ENCODE measurements around the gene NRG3. TPM values are rescaled to one million over a fixed set of nuclear protein-coding genes. Genes with fewer than 3 reads are reported as not detected.

NRG3 gene
- total RNA-seq, 1 experiment from 2014 or later = 0.08 TPM

DNA sequence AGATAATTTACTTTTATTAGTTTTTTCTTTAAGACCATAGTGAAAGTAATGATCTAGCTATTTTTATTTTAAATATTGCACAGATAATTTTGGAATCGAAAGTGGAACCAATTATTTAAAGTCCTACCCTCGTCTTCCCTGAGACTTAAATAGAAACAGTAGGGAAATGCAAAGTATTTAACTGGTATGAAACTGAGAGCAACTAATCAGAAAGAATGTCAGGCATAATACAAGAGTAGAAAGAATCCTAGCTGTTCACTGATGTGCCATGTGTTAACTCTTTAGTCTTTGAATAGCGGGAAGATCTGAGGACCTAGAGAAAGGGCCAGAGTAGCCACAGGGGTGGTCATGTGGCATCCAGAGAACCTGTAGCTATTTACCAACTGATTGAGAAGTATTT is 630.0 kb downstream of the NRG3 start:
- Histone ChIP-seq H3K27ac (ENCODE audit: low read length) (no peak overlapping the region), H3K36me3 (ENCODE audit: control insufficient read depth, insufficient read depth, low read length) (no peaks in the 10 kb centered on the region), H3K4me1 (ENCODE audit: control insufficient read depth, insufficient read depth, low read length) (no peaks in the 10 kb centered on the region), H3K4me3 (ENCODE audit: low read depth in 2 of 2, low read length in 2 of 2) (no peak overlapping the region), H3K27me3 (ENCODE audit: control insufficient read depth, insufficient read depth, low read length) (no peaks in the 10 kb centered on the region), H3K9me3 (ENCODE audit: control insufficient read depth, insufficient read depth, low read depth, low read length) (no peaks in the 10 kb centered on the region)
- in situ Hi-C loops (cut with HindIII; ENCODE audit: low pct_unique_long_range_greater_than_20kb, low sequenced_read_pairs) = no loop called here
- ChIA-PET CTCF (no interaction called here), POLR2A (no interaction called here)
- TF ChIP-seq CTCF (IDR thresholded peaks at IDR 0.05) (no peak), POLR2AphosphoS5 (IDR thresholded peaks at IDR 0.05; ENCODE audit: low read depth, low read length) (no peak), TCF7L2 (IDR thresholded peaks at IDR 0.05; ENCODE audit: low read depth, low read length) (no peak), SIN3A (IDR thresholded peaks at IDR 0.05; ENCODE audit: borderline replicate concordance, insufficient read depth, low read depth, low read length) (no peak)
- TF ChIP-seq, protein P1, sequence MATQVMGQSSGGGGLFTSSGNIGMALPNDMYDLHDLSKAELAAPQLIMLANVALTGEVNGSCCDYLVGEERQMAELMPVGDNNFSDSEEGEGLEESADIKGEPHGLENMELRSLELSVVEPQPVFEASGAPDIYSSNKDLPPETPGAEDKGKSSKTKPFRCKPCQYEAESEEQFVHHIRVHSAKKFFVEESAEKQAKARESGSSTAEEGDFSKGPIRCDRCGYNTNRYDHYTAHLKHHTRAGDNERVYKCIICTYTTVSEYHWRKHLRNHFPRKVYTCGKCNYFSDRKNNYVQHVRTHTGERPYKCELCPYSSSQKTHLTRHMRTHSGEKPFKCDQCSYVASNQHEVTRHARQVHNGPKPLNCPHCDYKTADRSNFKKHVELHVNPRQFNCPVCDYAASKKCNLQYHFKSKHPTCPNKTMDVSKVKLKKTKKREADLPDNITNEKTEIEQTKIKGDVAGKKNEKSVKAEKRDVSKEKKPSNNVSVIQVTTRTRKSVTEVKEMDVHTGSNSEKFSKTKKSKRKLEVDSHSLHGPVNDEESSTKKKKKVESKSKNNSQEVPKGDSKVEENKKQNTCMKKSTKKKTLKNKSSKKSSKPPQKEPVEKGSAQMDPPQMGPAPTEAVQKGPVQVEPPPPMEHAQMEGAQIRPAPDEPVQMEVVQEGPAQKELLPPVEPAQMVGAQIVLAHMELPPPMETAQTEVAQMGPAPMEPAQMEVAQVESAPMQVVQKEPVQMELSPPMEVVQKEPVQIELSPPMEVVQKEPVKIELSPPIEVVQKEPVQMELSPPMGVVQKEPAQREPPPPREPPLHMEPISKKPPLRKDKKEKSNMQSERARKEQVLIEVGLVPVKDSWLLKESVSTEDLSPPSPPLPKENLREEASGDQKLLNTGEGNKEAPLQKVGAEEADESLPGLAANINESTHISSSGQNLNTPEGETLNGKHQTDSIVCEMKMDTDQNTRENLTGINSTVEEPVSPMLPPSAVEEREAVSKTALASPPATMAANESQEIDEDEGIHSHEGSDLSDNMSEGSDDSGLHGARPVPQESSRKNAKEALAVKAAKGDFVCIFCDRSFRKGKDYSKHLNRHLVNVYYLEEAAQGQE (IDR thresholded peaks at IDR 0.05; ENCODE audit: insufficient read depth in 1 of 2, low read depth in 2 of 2, low read length in 1 of 2) = no peak
- intact Hi-C loops (cut with micrococcal nuclease; ENCODE audit: unreplicated experiment) = no loop called here
- ATAC-seq = no peak
- no TSS peak for BruUV-seq (replicated peaks)
- no peak for DNase-seq (ENCODE audit: low read depth, low spot score)

DNA sequence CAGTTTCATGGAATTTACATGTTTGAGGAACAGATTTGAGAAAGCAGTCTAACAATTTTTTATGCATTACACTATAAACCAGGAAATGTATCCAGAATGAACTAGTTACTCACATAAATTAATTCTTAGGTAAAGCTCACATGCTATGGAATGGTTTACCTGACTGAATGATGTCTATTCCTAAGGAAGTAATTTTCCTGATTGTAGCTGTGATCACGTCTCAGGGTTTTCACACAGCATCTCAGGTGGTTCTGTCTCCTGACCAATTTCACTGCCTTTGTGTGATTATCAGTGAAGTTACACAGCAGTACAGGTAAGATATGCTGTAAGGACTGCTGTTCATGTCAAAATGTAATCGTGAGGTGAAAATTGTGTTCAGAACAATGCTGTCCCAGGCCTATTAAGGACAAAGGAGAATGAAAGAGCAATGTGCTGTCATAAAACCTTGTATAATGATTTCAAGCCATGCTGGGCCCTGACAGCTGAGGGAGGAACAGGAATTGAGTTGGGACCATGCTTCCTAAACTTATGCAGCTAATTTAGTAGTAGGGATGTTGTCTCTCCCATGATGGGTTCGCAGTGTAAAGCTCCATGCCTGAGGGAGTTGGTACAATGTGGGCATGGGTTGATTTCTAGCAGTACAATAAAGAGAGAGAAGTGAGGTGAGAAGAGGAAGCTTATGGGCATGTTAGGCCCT is 631.8 kb downstream of the NRG3 start:
- Histone ChIP-seq H3K36me3 (ENCODE audit: control insufficient read depth, insufficient read depth, low read length) (no peaks in the 10 kb centered on the region), H3K4me3 (ENCODE audit: low read depth in 2 of 2, low read length in 2 of 2) (no peak overlapping the region), H3K4me1 (ENCODE audit: control insufficient read depth, insufficient read depth, low read length) (no peaks in the 10 kb centered on the region), H3K27ac (ENCODE audit: low read length) (no peak overlapping the region), H3K9me3 (ENCODE audit: control insufficient read depth, insufficient read depth, low read depth, low read length) (no peaks in the 10 kb centered on the region), H3K27me3 (ENCODE audit: control insufficient read depth, insufficient read depth, low read length) (no peaks in the 10 kb centered on the region)
- BruUV-seq (replicated peaks) = no TSS peak
- TF ChIP-seq TCF7L2 (IDR thresholded peaks at IDR 0.05; ENCODE audit: low read depth, low read length) (no peak), SIN3A (IDR thresholded peaks at IDR 0.05; ENCODE audit: borderline replicate concordance, insufficient read depth, low read depth, low read length) (no peak), CTCF (IDR thresholded peaks at IDR 0.05) (no peak), POLR2AphosphoS5 (IDR thresholded peaks at IDR 0.05; ENCODE audit: low read depth, low read length) (no peak)
- TF ChIP-seq, protein P1 (IDR thresholded peaks at IDR 0.05; ENCODE audit: insufficient read depth in 1 of 2, low read depth in 2 of 2, low read length in 1 of 2) = no peak
- ChIA-PET CTCF (no interaction called here), POLR2A (no interaction called here)
- no peak for DNase-seq (ENCODE audit: low read depth, low spot score)
- no peak for ATAC-seq
- in situ Hi-C loops (cut with HindIII; ENCODE audit: low pct_unique_long_range_greater_than_20kb, low sequenced_read_pairs) = no loop called here
- intact Hi-C loops (cut with micrococcal nuclease; ENCODE audit: unreplicated experiment) = no loop called here

All from Panc1 (cell line).